ENCODE measurements around the gene SLAMF9. TPM values are rescaled to one million over a fixed set of nuclear protein-coding genes. Genes with fewer than 3 reads are reported as not detected.

The SLAMF9 gene
- total RNA-seq, 1 experiment from 2014 or later, result 0.36 TPM

DNA sequence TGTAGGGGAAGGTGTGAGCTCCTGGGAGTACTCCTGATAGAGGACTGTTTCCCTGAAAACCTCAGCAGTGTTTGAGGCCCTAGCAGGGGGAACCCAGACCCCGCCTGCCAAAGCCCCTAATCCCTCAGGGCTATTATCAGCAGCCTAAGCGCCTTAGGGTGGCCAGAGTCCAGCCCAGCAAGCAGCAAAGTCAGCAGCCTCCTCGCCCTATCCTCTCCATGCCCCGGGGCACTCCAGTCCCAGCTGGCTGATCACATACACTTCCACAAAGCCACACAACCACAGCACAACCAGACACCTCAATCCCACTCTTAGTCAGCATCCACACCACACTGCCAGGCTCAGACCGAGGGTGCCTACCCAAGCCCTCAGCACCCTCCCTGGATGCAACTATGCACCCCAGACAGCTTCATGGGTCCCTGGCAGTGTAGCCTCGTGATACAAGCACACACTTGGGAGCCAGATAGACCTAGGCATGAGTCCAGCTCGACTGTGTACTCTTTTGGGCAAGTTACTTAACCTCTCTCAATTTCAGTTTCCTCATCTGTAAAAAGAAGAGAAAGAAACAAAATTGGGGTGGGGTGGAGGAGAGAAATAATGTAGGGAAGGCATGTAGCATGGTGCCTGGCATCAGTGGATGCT is 15.7 kb downstream of the SLAMF9 start:
- no TSS peak for BruUV-seq (replicated peaks)
- Mint-ChIP-seq H3K4me1 (ENCODE audit: low read depth, unreplicated experiment) (peaks cover 60% of the 10 kb centered on the region), H3K36me3 (ENCODE audit: insufficient read depth, unreplicated experiment) (peaks cover 15% of the 10 kb centered on the region), H3K9me3 (ENCODE audit: unreplicated experiment) (no peaks in the 10 kb centered on the region), H3K4me3 (ENCODE audit: unreplicated experiment) (peak overlapping the region; percentile 23), H3K27ac (ENCODE audit: unreplicated experiment) (peak overlapping the region; percentile 73), H3K27me3 (ENCODE audit: insufficient read depth, unreplicated experiment) (no peaks in the 10 kb centered on the region)
- H3K9me3 ChIP-seq, result no peaks in the 10 kb centered on the region
- peaks cover 65% of the 10 kb centered on the region for H3K4me1 ChIP-seq
- ChIA-PET POLR2A (interaction anchor here (0.9 kb wide), 1 partner anchor 8 kb away, joined by 3 read pairs; no protein-coding TSS in a partner anchor), CTCF (interaction anchor here (10.1 kb wide), 1 partner anchor 67 kb away, joined by 129 read pairs; no protein-coding TSS in a partner anchor)
- peak; percentile 66 to 83 for DNase-seq
- TF ChIP-seq, protein P1, sequence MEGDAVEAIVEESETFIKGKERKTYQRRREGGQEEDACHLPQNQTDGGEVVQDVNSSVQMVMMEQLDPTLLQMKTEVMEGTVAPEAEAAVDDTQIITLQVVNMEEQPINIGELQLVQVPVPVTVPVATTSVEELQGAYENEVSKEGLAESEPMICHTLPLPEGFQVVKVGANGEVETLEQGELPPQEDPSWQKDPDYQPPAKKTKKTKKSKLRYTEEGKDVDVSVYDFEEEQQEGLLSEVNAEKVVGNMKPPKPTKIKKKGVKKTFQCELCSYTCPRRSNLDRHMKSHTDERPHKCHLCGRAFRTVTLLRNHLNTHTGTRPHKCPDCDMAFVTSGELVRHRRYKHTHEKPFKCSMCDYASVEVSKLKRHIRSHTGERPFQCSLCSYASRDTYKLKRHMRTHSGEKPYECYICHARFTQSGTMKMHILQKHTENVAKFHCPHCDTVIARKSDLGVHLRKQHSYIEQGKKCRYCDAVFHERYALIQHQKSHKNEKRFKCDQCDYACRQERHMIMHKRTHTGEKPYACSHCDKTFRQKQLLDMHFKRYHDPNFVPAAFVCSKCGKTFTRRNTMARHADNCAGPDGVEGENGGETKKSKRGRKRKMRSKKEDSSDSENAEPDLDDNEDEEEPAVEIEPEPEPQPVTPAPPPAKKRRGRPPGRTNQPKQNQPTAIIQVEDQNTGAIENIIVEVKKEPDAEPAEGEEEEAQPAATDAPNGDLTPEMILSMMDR (IDR thresholded peaks at IDR 0.05; ENCODE audit: insufficient read depth in 1 of 2, low read depth in 1 of 2, low read length in 1 of 2, severe bottlenecking in 1 of 2, unreplicated experiment in 1 of 2), result no peak
- peaks cover 6% of the 10 kb centered on the region for H3K36me3 ChIP-seq (ENCODE audit: control insufficient read depth, insufficient read depth, low read length)
- H3K27me3 ChIP-seq (replicated peaks; ENCODE audit: control insufficient read depth, insufficient read depth, low read length), result no peaks in the 10 kb centered on the region
- no peak overlapping the region for H3K4me3 ChIP-seq (ENCODE audit: low read depth, low read length)
- intact Hi-C loops (cut with micrococcal nuclease; ENCODE audit: unreplicated experiment), result loop anchor here (2.0 to 10.0 kb wide), 2 partner anchors 20 to 146 kb away; partner anchors contain the start of gene KCNJ9

DNA sequence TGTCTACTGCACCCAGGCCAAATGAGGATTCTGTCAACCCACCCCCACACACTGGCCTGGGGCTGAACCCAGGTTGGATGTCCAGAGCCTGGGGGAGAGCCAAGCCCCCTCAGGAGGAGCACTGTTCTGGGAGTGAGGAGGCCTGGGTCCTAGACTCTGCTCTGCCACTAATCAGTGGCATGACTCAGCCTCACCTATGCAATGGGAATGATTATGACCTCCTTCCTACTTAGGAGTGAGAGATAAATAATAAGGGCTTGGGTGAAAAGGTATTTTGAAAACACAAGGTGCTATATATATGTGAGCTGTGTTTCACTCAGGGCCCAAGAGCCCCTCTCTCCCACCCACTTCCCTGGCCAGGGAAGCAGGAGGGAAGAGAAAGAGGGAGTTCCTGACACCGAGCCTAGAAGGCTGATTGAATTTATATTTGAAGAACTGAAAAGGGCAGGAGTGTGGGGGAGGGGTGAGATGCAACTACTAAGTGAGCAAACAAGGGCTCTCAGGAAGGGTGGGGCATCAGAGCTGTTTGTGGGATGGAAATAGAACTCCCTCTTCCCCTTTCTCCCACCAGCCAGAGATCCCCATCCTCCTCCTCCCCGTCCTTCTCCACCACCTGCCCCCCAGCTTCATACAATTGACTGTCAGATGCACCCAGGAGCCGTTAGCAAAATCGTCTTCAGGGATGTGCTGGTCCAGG is 16.8 kb downstream of the SLAMF9 start:
- CTCF ChIA-PET, result interaction anchor here (1.6 to 10.1 kb wide), 2 partner anchors 8 to 68 kb away, joined by 3 to 129 read pairs; partner anchors contain the start of gene IGSF9
- no peaks in the 10 kb centered on the region for H3K27me3 ChIP-seq (replicated peaks; ENCODE audit: control insufficient read depth, insufficient read depth, low read length)
- TF ChIP-seq, protein P1 (IDR thresholded peaks at IDR 0.05; ENCODE audit: insufficient read depth in 1 of 2, low read depth in 1 of 2, low read length in 1 of 2, severe bottlenecking in 1 of 2, unreplicated experiment in 1 of 2), result no peak
- Mint-ChIP-seq H3K27me3 (ENCODE audit: insufficient read depth, unreplicated experiment) (no peaks in the 10 kb centered on the region), H3K4me1 (ENCODE audit: low read depth, unreplicated experiment) (peaks cover 62% of the 10 kb centered on the region), H3K27ac (ENCODE audit: unreplicated experiment) (peak overlapping the region; percentile 73), H3K36me3 (ENCODE audit: insufficient read depth, unreplicated experiment) (peaks cover 15% of the 10 kb centered on the region), H3K9me3 (ENCODE audit: unreplicated experiment) (no peaks in the 10 kb centered on the region), H3K4me3 (ENCODE audit: unreplicated experiment) (peak overlapping the region; percentile 23)
- BruUV-seq (replicated peaks), result no TSS peak
- peaks cover 68% of the 10 kb centered on the region for H3K4me1 ChIP-seq
- DNase-seq, result peak in 1 of 2 experiments; percentile 63
- peaks cover 6% of the 10 kb centered on the region for H3K36me3 ChIP-seq (ENCODE audit: control insufficient read depth, insufficient read depth, low read length)
- H3K4me3 ChIP-seq (ENCODE audit: low read depth, low read length), result no peak overlapping the region
- intact Hi-C loops (cut with micrococcal nuclease; ENCODE audit: unreplicated experiment), result loop anchor here (10.0 kb wide), 1 partner anchor 148 kb away; the partner anchor contains the start of gene KCNJ9
- POLR2A ChIA-PET, result no interaction called here
- no peaks in the 10 kb centered on the region for H3K9me3 ChIP-seq

DNA sequence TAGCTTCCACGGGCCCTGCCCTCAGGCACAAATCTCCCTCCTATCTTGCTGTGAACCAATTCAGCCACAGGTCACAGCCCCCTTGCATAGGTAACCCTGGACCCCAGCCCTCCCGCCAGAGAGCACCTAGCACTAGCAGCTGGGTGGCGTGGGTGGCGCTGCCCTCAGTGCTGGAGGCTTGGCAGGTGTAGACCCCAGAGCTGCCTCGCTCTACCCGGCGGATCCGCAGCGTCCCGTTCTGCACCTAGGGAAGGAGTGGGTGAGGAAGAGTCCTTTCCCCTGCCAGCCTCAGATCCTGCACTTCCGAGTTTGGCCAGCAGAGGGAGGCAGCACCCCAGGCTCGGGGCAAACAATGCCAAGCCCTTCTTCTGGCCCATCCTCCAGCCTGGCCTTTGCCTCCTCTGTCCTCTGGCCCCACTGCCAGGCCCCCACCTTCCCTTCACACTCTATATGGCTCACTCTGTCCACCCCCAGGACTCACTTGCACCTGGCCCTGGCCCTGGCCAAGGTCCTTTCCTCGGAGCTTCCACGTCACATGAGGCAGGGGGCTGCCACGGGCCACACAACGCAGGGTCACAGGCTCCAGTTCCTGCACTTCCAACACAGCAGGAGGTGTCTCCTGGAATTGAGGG is 17.6 kb downstream of the SLAMF9 start:
- Mint-ChIP-seq H3K9me3 (ENCODE audit: unreplicated experiment) (no peaks in the 10 kb centered on the region), H3K36me3 (ENCODE audit: insufficient read depth, unreplicated experiment) (peaks cover 15% of the 10 kb centered on the region), H3K4me1 (ENCODE audit: low read depth, unreplicated experiment) (peaks cover 54% of the 10 kb centered on the region), H3K4me3 (ENCODE audit: unreplicated experiment) (no peak overlapping the region), H3K27ac (ENCODE audit: unreplicated experiment) (no peak overlapping the region), H3K27me3 (ENCODE audit: insufficient read depth, unreplicated experiment) (no peaks in the 10 kb centered on the region)
- intact Hi-C loops (cut with micrococcal nuclease; ENCODE audit: unreplicated experiment), result loop anchor here (1.0 to 10.0 kb wide), 5 partner anchors 9 to 156 kb away; partner anchors contain the start of genes DUSP23, IGSF9 and KCNJ9
- H3K4me3 ChIP-seq (ENCODE audit: low read depth, low read length), result no peak overlapping the region
- no peaks in the 10 kb centered on the region for H3K9me3 ChIP-seq
- peak; percentile 85 to 92 for DNase-seq
- TF ChIP-seq, protein P1 (IDR thresholded peaks at IDR 0.05; ENCODE audit: insufficient read depth in 1 of 2, low read depth in 1 of 2, low read length in 1 of 2, severe bottlenecking in 1 of 2, unreplicated experiment in 1 of 2), result peak; percentile 96 to 99
- H3K36me3 ChIP-seq (ENCODE audit: control insufficient read depth, insufficient read depth, low read length), result peaks cover 6% of the 10 kb centered on the region
- ChIA-PET CTCF (interaction anchor here (1.6 to 10.1 kb wide), 2 partner anchors 9 to 69 kb away, joined by 3 to 129 read pairs; partner anchors contain the start of gene IGSF9), POLR2A (interaction anchor here (0.5 kb wide), 1 partner anchor 68 kb away, joined by 3 read pairs; no protein-coding TSS in a partner anchor)
- no peaks in the 10 kb centered on the region for H3K27me3 ChIP-seq (replicated peaks; ENCODE audit: control insufficient read depth, insufficient read depth, low read length)
- peaks cover 65% of the 10 kb centered on the region for H3K4me1 ChIP-seq
- no TSS peak for BruUV-seq (replicated peaks)

All from Caco-2 (cell line).